Astrocyte (in vitro differentiated cells and primary cell): ENCODE measurements around the gene ATRN. TPM values are rescaled to one million over a fixed set of nuclear protein-coding genes. Genes with fewer than 3 reads are reported as not detected.

Experiments used
- DNase-seq: peaks from one replicate; pipeline ENCODE4 v3.0.0-alpha.2; 2010; ENCODE audit warnings: low read depth
- FAIRE-seq: peaks from 2 replicates; lab custom pipeline; 2011; peaks lifted over from hg19 to GRCh38; lab: Jason Lieb, UNC
- H2AFZ ChIP-seq: 2 replicates; pipeline ENCODE4 v1.6.0; 2012; ENCODE audit warnings: low read depth, low read length, inconsistent platforms
- H3K27ac ChIP-seq: 2 replicates; pipeline ENCODE4 v1.5.1; 2011; ENCODE audit warnings: low read depth, low read length, inconsistent platforms
- H3K27me3 ChIP-seq: 2 replicates; pipeline ENCODE4 v1.6.0; 2011; ENCODE audit warnings: low read length, inconsistent platforms; ENCODE audit not compliant: insufficient read depth
- H3K36me3 ChIP-seq: 2 replicates; pipeline ENCODE4 v1.5.1; 2011; ENCODE audit warnings: low read length, inconsistent platforms; ENCODE audit not compliant: insufficient read depth
- H3K4me1 ChIP-seq: 2 replicates; pipeline ENCODE4 v1.5.1; 2011; ENCODE audit warnings: low read length, inconsistent platforms; ENCODE audit not compliant: insufficient read depth
- H3K4me2 ChIP-seq: 2 replicates; pipeline ENCODE4 v1.6.0; 2012; ENCODE audit warnings: low read length, inconsistent platforms
- H3K4me3 ChIP-seq: 2 replicates; pipeline ENCODE4 v1.5.1; 2011; ENCODE audit warnings: low read depth, mild to moderate bottlenecking, low read length, inconsistent platforms; ENCODE audit not compliant: insufficient read depth
- H3K79me2 ChIP-seq: 2 replicates; pipeline ENCODE4 v1.6.0; 2012; ENCODE audit warnings: mild to moderate bottlenecking, low read length, inconsistent platforms; ENCODE audit not compliant: insufficient read depth
- H3K9ac ChIP-seq: 2 replicates; pipeline ENCODE4 v1.6.0; 2012; ENCODE audit warnings: mild to moderate bottlenecking, low read length, inconsistent platforms
- H3K9me3 ChIP-seq: 2 replicates; pipeline ENCODE4 v1.5.1; 2012; ENCODE audit warnings: low read depth, mild to moderate bottlenecking, low read length, inconsistent platforms; ENCODE audit not compliant: insufficient read depth
- H4K20me1 ChIP-seq: 2 replicates; pipeline ENCODE4 v1.6.0; 2012; ENCODE audit warnings: low read length, inconsistent platforms; ENCODE audit not compliant: insufficient read depth
- H3K27ac Mint-ChIP-seq: one replicate; pipeline ENCODE4 v1.8.0; 2021; ENCODE audit warnings: mild to moderate bottlenecking, mixed read lengths; ENCODE audit not compliant: unreplicated experiment
- H3K27me3 Mint-ChIP-seq: one replicate; pipeline ENCODE4 v1.8.0; 2021; ENCODE audit warnings: low read depth, mixed read lengths; ENCODE audit not compliant: unreplicated experiment
- H3K36me3 Mint-ChIP-seq: one replicate; pipeline ENCODE4 v1.8.0; 2021; ENCODE audit warnings: low read depth, mixed read lengths; ENCODE audit not compliant: unreplicated experiment
- H3K4me1 Mint-ChIP-seq: one replicate; pipeline ENCODE4 v1.8.0; 2021; ENCODE audit warnings: low read depth, mixed read lengths; ENCODE audit not compliant: unreplicated experiment
- H3K4me3 Mint-ChIP-seq: one replicate; pipeline ENCODE4 v1.8.0; 2021; ENCODE audit warnings: mild to moderate bottlenecking, moderate library complexity, mixed read lengths; ENCODE audit not compliant: unreplicated experiment
- H3K9me3 Mint-ChIP-seq: one replicate; pipeline ENCODE4 v1.8.0; 2021; ENCODE audit warnings: mild to moderate bottlenecking, mixed read lengths; ENCODE audit not compliant: unreplicated experiment
- EZH2 ChIP-seq: IDR thresholded peaks from 2 replicates; pipeline ENCODE4 v1.6.1; 2012; ENCODE audit warnings: mild to moderate bottlenecking, low read length, inconsistent platforms; ENCODE audit not compliant: insufficient read depth
- total RNA-seq: library from RNA; stranded (reverse); gene quantifications from 2 replicates; pipeline ENCODE4 v1.2.1, GENCODE V29; 2021
- TF ChIP-seq, protein P1 (sequence below): IDR thresholded peaks from 2 replicates; pipeline ENCODE4 v1.5.1; 2011; ENCODE audit warnings: low read depth, mild to moderate bottlenecking, inconsistent platforms, low read length, moderate library complexity; ENCODE audit not compliant: insufficient read depth

The ATRN gene
- total RNA-seq, 1 donor from 2014 or later = 33.8 TPM

DNA sequence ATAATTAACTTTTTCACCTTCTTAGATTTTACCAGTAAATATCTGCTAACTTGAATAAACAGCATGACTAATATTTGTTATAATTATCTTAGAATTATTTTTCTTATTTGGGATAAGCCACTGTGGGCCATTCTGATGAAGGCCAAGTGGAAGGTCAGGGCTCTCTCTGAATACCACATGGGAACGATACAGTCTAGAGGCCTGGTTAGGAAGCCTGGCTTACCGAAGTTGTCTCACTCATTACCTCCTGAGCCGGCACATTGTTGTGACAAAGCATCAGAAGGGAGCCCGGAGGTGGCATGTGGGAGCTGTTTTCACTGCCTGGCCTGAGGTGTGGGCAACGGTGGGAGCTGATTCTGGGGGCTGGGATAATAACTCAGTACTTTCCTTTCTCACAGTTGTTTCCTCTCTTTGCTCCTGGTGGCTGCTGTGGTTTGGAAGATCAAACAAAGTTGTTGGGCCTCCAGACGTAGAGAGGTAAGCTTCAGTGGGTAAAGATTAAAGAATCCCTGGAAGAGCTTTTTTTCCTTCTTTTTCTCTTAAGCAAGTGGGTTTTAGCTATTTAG is 163.2 kb downstream of the ATRN start:
- Mint-ChIP-seq H3K27me3 (no peaks in the 10 kb centered on the region), H3K9me3 (peaks cover 1% of the 10 kb centered on the region), H3K4me3 (no peak overlapping the region), H3K27ac (no peak overlapping the region), H3K4me1 (peaks cover 17% of the 10 kb centered on the region), H3K36me3 (peaks cover 17% of the 10 kb centered on the region)
- no peaks in the 10 kb centered on the region for H3K9me3 ChIP-seq
- H3K4me3 ChIP-seq = no peak overlapping the region
- H3K79me2 ChIP-seq = no peaks in the 10 kb centered on the region
- no peak overlapping the region for H2AFZ ChIP-seq
- H3K4me1 ChIP-seq = no peaks in the 10 kb centered on the region
- H3K36me3 ChIP-seq = no peaks in the 10 kb centered on the region
- DNase-seq = no peak
- no peak for TF ChIP-seq EZH2
- TF ChIP-seq, protein P1, sequence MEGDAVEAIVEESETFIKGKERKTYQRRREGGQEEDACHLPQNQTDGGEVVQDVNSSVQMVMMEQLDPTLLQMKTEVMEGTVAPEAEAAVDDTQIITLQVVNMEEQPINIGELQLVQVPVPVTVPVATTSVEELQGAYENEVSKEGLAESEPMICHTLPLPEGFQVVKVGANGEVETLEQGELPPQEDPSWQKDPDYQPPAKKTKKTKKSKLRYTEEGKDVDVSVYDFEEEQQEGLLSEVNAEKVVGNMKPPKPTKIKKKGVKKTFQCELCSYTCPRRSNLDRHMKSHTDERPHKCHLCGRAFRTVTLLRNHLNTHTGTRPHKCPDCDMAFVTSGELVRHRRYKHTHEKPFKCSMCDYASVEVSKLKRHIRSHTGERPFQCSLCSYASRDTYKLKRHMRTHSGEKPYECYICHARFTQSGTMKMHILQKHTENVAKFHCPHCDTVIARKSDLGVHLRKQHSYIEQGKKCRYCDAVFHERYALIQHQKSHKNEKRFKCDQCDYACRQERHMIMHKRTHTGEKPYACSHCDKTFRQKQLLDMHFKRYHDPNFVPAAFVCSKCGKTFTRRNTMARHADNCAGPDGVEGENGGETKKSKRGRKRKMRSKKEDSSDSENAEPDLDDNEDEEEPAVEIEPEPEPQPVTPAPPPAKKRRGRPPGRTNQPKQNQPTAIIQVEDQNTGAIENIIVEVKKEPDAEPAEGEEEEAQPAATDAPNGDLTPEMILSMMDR = no peak
- no peak overlapping the region for H3K9ac ChIP-seq
- no peak overlapping the region for H3K27ac ChIP-seq
- H3K4me2 ChIP-seq = no peak overlapping the region
- H3K27me3 ChIP-seq = no peaks in the 10 kb centered on the region
- no peaks in the 10 kb centered on the region for H4K20me1 ChIP-seq
- no peak for FAIRE-seq

DNA sequence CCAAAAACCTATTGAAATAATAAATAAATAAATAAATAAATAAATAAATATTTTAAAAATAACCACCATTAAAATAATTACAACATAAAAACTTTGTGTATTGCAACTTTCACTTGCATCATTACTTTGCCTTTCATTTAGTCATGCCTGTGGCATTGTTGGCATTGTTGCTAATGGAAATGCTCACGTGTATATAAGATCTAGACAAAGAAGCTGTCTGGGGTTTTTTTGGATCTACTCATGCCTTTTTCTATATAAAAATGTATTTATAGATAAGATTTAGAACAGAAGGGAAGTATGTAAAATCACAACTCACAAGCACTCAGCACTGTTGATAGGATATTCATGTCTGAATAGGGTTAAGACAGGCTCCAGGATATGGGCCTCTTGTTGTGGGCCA is 164.5 kb downstream of the ATRN start:
- H4K20me1 ChIP-seq = no peaks in the 10 kb centered on the region
- FAIRE-seq (no peak), DNase-seq (no peak)
- H3K4me3 ChIP-seq = no peak overlapping the region
- Mint-ChIP-seq H3K27ac (no peak overlapping the region), H3K36me3 (peaks cover 18% of the 10 kb centered on the region), H3K4me3 (no peak overlapping the region), H3K27me3 (no peaks in the 10 kb centered on the region), H3K4me1 (peaks cover 7% of the 10 kb centered on the region), H3K9me3 (peaks cover 1% of the 10 kb centered on the region)
- H3K4me1 ChIP-seq = no peaks in the 10 kb centered on the region
- H3K36me3 ChIP-seq = peaks cover 5% of the 10 kb centered on the region
- no peaks in the 10 kb centered on the region for H3K9me3 ChIP-seq
- no peak overlapping the region for H3K27ac ChIP-seq
- no peak overlapping the region for H3K9ac ChIP-seq
- H3K27me3 ChIP-seq = no peaks in the 10 kb centered on the region
- no peak overlapping the region for H3K4me2 ChIP-seq
- no peak overlapping the region for H2AFZ ChIP-seq
- TF ChIP-seq, protein P1 = no peak
- TF ChIP-seq EZH2 = no peak
- H3K79me2 ChIP-seq = no peaks in the 10 kb centered on the region

DNA sequence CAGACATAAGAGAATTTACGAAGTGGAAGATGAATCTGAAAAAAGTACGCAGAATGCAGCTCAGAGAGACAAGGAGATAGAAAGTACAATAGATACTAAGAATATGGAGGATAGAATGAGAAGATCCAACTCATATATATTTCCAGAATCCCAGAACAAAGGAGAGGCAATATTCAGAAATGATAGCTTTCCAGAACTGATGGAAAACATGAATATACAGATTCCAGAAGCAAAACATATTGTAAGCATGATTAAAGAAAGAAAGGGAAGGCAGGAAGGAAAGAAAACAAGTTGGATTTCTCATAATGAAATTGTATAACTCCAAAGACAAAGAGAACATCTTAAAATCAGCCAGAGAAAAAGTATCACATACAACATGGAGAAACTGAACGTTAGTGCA is 169.4 kb downstream of the ATRN start:
- no peaks in the 10 kb centered on the region for H3K4me1 Mint-ChIP-seq
- H3K9me3 Mint-ChIP-seq = peaks cover 4% of the 10 kb centered on the region
- H3K36me3 ChIP-seq = peaks cover 5% of the 10 kb centered on the region
- no peak overlapping the region for H3K4me3 Mint-ChIP-seq
- no peaks in the 10 kb centered on the region for H3K27me3 ChIP-seq
- no peak for FAIRE-seq
- no peak overlapping the region for H3K4me2 ChIP-seq
- no peak overlapping the region for H2AFZ ChIP-seq
- H3K27me3 Mint-ChIP-seq = no peaks in the 10 kb centered on the region
- no peak for DNase-seq
- no peak overlapping the region for H3K27ac ChIP-seq
- no peak overlapping the region for H3K9ac ChIP-seq
- no peaks in the 10 kb centered on the region for H3K4me1 ChIP-seq
- TF ChIP-seq, protein P1 = no peak
- no peak for TF ChIP-seq EZH2
- H3K4me3 ChIP-seq = no peak overlapping the region
- H4K20me1 ChIP-seq = no peaks in the 10 kb centered on the region
- no peak overlapping the region for H3K27ac Mint-ChIP-seq
- H3K36me3 Mint-ChIP-seq = peaks cover 31% of the 10 kb centered on the region
- H3K79me2 ChIP-seq = no peaks in the 10 kb centered on the region
- H3K9me3 ChIP-seq = no peaks in the 10 kb centered on the region
